Gastroesophageal sphincter (tissue), 3 donors: Measurements from ENCODE around the gene ACADSB.

ENCODE experiments used
- CTCF ChIP-seq, 4 experiments: fragments of 200-600 bp in 2 of 4; fragments of 450-650 bp in 2 of 4; sonication (generic) in 1 of 4; IDR thresholded peaks; one replicate each; pipeline ENCODE4 v1.5.1; 2017 to 2019; ENCODE audit warnings: antibody characterized with exemption in 4 of 4, mild to moderate bottlenecking in 2 of 4, moderate library complexity in 2 of 4
- EP300 ChIP-seq: sonication (generic); formaldehyde crosslinking; IDR thresholded peaks from one replicate; pipeline ENCODE4 v1.6.1; 2017; ENCODE audit warnings: antibody characterized with exemption, mild to moderate bottlenecking
- POLR2A ChIP-seq, 2 donors: fragments of 450-650 bp; IDR thresholded peaks; one replicate each; pipeline ENCODE4 v1.6.1; 2017; ENCODE audit warnings: antibody characterized with exemption in 2 of 2, mild to moderate bottlenecking in 2 of 2, moderate library complexity in 1 of 2
- POLR2AphosphoS5 ChIP-seq: sonication (generic); formaldehyde crosslinking; IDR thresholded peaks from one replicate; pipeline ENCODE4 v1.6.1; 2017; ENCODE audit warnings: antibody characterized with exemption

- TF ChIP-seq POLR2A (IDR thresholded peaks at IDR 0.05): peak; percentile 53 to 59
- peak; percentile 97 to 99 (median 98) for TF ChIP-seq CTCF (IDR thresholded peaks at IDR 0.05)
- TF ChIP-seq EP300: no peak
- no peak for TF ChIP-seq POLR2AphosphoS5
Observed at GRCh38 chr10:122980209-122981065, 28.4 kb upstream of the ACADSB start, which contains the start of gene PSTK.
